ENCODE results near the gene TMEM54. TPM values are rescaled to one million over a fixed set of nuclear protein-coding genes. Genes with fewer than 3 reads are reported as not detected.
A peak's percentile ranks its signal among the peaks of the same experiment; 100 is the strongest.

The TMEM54 gene
- total and polyA plus RNA-seq, 9 of the 15 experiments (the other 6 are each of a cell fraction or from before 2014, with no cell fraction given) = 1.00 to 16.2 (median 8.2) TPM

DNA sequence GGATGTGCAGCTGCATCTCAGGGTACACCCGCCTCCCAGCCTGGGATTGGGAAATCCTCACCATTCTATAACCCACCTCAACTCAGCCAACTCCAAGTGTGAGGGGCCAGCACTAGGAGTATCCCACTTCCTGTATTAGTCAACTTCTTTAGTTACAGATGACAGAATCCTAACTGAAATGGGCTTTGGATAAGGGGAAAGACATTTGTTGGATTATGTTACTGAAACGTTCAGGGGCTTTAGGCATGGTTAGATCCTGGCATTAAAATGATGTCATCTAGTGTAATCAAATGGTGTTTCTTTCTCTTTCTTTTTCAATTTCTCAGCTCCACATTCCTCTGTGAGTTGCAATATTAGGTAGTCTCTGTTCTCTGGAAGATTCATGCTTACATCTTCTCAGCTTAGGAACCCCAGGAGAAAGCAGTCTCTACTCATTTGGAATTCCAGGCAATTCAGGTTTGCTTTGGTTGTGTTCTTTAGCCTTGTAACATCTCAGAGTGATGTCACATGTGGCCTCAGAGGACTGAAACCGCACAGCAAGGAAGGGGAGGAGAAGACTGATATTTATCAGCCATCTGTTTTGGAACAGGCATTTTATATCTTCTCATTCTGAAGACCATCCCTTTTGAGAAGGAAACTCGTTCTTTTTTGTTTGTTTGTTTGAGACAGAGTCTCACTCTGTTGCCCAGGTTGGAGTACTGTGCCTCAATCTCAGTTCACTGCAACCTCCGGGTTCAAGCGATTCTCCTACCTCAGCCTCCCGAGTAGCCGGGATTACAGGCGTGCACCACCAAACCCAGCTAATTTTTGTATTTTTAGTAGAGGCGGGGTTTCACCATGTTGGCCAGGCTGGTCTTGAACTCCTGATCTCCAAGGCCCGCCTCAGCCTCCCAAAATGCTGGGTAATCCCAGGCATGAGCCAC, 18.9 kb upstream of the TMEM54 start (continued):
- no peak for TF ChIP-seq SFPQ (IDR thresholded peaks at IDR 0.05; ENCODE audit: low read depth, low read length)
- no peak for TF ChIP-seq KLF10 (CRISPR knock-in tag; IDR thresholded peaks at IDR 0.05)
- TF ChIP-seq POU5F1 (IDR thresholded peaks at IDR 0.05; ENCODE audit: borderline replicate concordance, low read depth, low read length, partially characterized antibody) = no peak
- TF ChIP-seq, protein P1, sequence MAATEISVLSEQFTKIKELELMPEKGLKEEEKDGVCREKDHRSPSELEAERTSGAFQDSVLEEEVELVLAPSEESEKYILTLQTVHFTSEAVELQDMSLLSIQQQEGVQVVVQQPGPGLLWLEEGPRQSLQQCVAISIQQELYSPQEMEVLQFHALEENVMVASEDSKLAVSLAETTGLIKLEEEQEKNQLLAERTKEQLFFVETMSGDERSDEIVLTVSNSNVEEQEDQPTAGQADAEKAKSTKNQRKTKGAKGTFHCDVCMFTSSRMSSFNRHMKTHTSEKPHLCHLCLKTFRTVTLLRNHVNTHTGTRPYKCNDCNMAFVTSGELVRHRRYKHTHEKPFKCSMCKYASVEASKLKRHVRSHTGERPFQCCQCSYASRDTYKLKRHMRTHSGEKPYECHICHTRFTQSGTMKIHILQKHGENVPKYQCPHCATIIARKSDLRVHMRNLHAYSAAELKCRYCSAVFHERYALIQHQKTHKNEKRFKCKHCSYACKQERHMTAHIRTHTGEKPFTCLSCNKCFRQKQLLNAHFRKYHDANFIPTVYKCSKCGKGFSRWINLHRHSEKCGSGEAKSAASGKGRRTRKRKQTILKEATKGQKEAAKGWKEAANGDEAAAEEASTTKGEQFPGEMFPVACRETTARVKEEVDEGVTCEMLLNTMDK (IDR thresholded peaks at IDR 0.05; ENCODE audit: borderline replicate concordance, insufficient read depth, low read depth, low read length, poor library complexity, severe bottlenecking) = no peak
- TF ChIP-seq CREB3 (tag; conservative IDR thresholded peaks at IDR 0.05; ENCODE audit: low read depth) = peak; percentile 42; the same call in 1 of the 2 replicates
- 0 out of 2 replicates have a peak, but pooled peaks have one; percentile 30 for TF ChIP-seq ZNF121 (CRISPR knock-in tag; conservative IDR thresholded peaks at IDR 0.05)
- TF ChIP-seq JUND (IDR thresholded peaks at IDR 0.05; ENCODE audit: borderline replicate concordance, low read depth, low read length) = peak; percentile 33; the same call in 1 of the 2 replicates
- TF ChIP-seq JUND (tag; IDR thresholded peaks at IDR 0.05; ENCODE audit: borderline replicate concordance, low read depth, low read length) = peak; percentile 68; the same call in 2 of the 3 replicates
- TF ChIP-seq PTBP1 (IDR thresholded peaks at IDR 0.05; ENCODE audit: low read depth, low read length) = no peak
- TF ChIP-seq HNRNPUL1 (IDR thresholded peaks at IDR 0.05; ENCODE audit: low read length) = no peak
- no peak for TF ChIP-seq ZNF518B (CRISPR knock-in tag; IDR thresholded peaks at IDR 0.05)
- no peak for TF ChIP-seq STAT6 (CRISPR knock-in tag; IDR thresholded peaks at IDR 0.05)
- TF ChIP-seq ZNF174 (CRISPR knock-in tag; IDR thresholded peaks at IDR 0.05) = no peak

Measured in K562 (cell line).